Large intestine (tissue), 3 donors: ENCODE results near the gene EBLN2. TPM values are rescaled to one million over a fixed set of nuclear protein-coding genes. Genes with fewer than 3 reads are reported as not detected.
A peak's percentile ranks its signal among the peaks of the same experiment; 100 is the strongest.

ENCODE experiments used
- DNase-seq, 2 donors: peaks; one replicate each; pipeline versions ENCODE4 v3.0.0 to v3.0.0-alpha.2; 2013
- H3K27ac ChIP-seq: one replicate; pipeline ENCODE4 v1.5.1; 2013; ENCODE audit warnings: low read length
- H3K27me3 ChIP-seq: 2 replicates; pipeline ENCODE4 v1.6.1; 2013; ENCODE audit warnings: low read length; ENCODE audit not compliant: control insufficient read depth, insufficient read depth
- H3K36me3 ChIP-seq: 2 replicates; pipeline ENCODE4 v1.6.1; 2013; ENCODE audit warnings: low read length; ENCODE audit not compliant: control insufficient read depth, insufficient read depth
- H3K4me1 ChIP-seq: one replicate; pipeline ENCODE4 v1.6.1; 2013; ENCODE audit warnings: low read length; ENCODE audit not compliant: control insufficient read depth, insufficient read depth
- H3K4me3 ChIP-seq: one replicate; pipeline ENCODE4 v1.5.1; 2013; ENCODE audit warnings: low read length
- H3K9me3 ChIP-seq: one replicate; pipeline ENCODE4 v1.6.1; 2013; ENCODE audit warnings: mild to moderate bottlenecking, low read depth, low read length, moderate library complexity; ENCODE audit not compliant: control insufficient read depth
- WGBS: methylation state at CpG from one replicate; pipeline ENCODE4 v1.1.5; 2013; ENCODE audit warnings: low lambda C conversion rate; ENCODE audit not compliant: insufficient coverage; 5-methylcytosine and 5-hydroxymethylcytosine counted together
- polyA plus RNA-seq: library from polyadenylated mRNA; unstranded; fragments of 120-200 nt; gene quantifications from one replicate; pipeline ENCODE4 v1.2.1, GENCODE V29; 2013

EBLN2 gene
- polyA plus RNA-seq, 1 donor, result 7.2 TPM

DNA sequence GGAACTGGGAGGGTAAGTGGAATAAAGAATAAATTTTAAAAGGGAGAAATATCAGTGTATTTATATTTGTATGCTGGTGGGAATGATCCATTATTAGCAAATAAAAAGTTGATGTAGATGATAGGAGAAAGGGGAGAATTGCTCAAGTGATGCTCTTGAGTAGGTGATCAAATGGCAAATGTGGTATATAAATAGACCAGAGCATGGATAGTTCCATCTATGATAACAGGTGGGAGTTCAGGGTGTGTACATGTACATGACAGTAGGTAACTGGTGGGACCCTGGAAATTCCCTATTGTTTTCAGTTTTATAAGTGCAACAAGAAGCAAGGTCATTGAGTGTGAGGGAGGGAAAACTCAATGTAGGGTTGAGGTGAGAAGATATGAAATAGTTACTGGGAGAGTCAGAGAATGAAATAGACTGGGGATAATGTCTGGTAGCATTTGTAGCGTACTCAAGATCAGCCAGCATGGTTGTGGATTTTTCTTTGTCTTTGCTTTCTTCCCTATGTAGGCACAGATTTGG lies 31.3 kb upstream of the EBLN2 start:
- Histone ChIP-seq H3K27ac (no peak overlapping the region), H3K27me3 (no peaks in the 10 kb centered on the region), H3K36me3 (peaks cover 5% of the 10 kb centered on the region), H3K4me1 (peaks cover 9% of the 10 kb centered on the region), H3K4me3 (no peak overlapping the region), H3K9me3 (no peaks in the 10 kb centered on the region)
- no CpG with 5 or more reads among the region's 1 CpG for WGBS
- no peak for DNase-seq

DNA sequence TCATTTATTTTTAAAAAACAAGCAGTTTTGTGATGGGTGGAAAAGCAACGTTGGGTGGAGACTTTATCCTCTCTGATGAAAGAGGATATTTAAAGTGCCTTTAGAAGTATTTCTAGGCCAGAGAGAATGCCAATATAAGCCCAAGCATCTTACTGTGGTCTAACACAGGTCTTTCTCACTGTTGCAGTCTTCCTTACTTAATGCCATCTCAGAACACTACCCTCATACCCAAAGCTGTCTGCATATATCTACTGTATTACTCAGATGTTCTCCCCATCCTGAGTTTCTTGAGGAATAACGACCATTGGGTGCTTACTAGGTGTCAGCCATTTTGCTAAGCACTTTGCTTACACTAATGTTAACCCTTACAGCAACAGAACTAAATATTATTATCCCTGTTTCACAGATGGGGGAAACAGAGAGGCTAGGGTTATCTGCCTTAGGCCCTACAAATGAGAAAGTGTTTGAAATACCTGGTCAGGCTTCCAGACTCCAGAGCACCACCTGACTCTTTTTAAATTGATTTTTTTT lies 29.8 kb upstream of the EBLN2 start:
- no peak for DNase-seq
- H3K36me3 ChIP-seq, result peaks cover 5% of the 10 kb centered on the region
- H3K4me1 ChIP-seq, result peaks cover 4% of the 10 kb centered on the region
- H3K9me3 ChIP-seq, result no peaks in the 10 kb centered on the region
- H3K4me3 ChIP-seq, result no peak overlapping the region
- H3K27ac ChIP-seq, result no peak overlapping the region
- H3K27me3 ChIP-seq, result no peaks in the 10 kb centered on the region
- no CpG with 5 or more reads among the region's 2 CpGs for WGBS

DNA sequence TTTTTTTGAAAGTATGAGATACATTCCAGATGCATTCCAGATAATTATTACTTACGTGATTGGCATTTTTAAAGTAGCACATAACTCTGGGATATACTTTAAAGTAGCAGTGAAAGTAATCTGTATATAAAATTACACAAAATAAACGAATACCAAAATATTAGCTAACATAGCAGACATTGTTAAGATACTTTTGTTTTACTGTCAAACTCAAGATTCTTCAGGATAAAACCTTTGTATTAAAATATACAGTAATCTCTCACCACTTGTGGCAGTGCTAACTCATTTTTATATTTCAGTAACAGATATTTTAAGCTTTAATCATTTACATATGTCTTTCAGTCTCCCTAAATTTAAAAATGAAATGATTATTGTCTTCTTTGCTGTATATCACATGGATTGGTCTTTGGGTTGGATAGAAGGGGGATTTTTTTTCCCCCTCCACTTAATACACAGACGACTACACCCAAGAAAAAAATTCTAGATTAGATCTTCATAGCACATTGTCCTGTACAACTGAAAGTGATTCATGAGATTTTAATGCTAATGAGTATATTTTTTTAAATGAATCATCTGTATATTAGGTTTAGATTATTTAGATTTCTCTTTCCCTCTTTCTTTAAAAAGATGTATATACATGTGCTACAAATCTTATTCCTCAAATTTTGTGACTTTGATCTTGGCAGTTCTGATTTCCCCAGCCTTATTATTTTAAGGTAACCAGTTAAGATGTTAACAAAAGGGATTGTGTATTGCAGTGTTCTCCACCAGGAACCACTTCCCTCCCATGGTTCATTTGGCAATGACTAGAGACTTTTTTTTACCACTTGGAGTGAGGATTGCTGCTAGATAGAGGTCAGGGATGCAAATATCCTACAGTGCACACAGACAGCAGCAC lies 24.5 kb upstream of the EBLN2 start:
- Histone ChIP-seq H3K27ac (no peak overlapping the region), H3K4me3 (no peak overlapping the region), H3K36me3 (no peaks in the 10 kb centered on the region), H3K4me1 (peaks cover 5% of the 10 kb centered on the region), H3K27me3 (no peaks in the 10 kb centered on the region), H3K9me3 (no peaks in the 10 kb centered on the region)
- no peak for DNase-seq
- WGBS, result 68% methylated on average over 2 of the region's 3 CpGs

DNA sequence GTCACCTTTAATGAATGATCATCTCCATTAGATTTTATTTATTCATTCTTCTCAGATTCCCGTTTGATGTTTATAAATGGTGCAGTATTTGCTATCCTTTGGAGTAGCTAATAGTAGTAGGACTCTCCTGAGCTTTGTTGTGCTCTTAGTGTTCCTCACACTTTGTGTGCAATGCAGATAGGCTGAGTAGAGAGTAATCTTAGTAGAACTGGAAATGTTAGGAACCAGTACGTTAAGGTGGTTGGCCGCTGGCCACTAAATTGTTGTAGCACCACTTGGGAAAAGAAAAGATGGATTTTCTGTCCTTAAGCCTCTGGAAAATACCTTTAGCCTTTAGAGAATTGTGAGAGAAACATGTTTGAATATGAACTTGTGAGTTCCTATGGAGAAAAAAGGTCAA lies 19.9 kb upstream of the EBLN2 start:
- Histone ChIP-seq H3K27ac (no peak overlapping the region), H3K4me1 (peaks cover 5% of the 10 kb centered on the region), H3K4me3 (no peak overlapping the region), H3K36me3 (no peaks in the 10 kb centered on the region), H3K27me3 (no peaks in the 10 kb centered on the region), H3K9me3 (no peaks in the 10 kb centered on the region)
- 66% methylated on average over 3 of the region's 3 CpGs for WGBS
- no peak for DNase-seq

GRCh38 chr3:73043414-73043813 lies 18.0 kb upstream of the EBLN2 start:
- DNase-seq, result no peak
- WGBS, result no CpG with 5 or more reads among the region's 1 CpG
- Histone ChIP-seq H3K9me3 (no peaks in the 10 kb centered on the region), H3K4me3 (no peak overlapping the region), H3K4me1 (no peaks in the 10 kb centered on the region), H3K36me3 (peaks cover 6% of the 10 kb centered on the region), H3K27ac (no peak overlapping the region), H3K27me3 (no peaks in the 10 kb centered on the region)

DNA sequence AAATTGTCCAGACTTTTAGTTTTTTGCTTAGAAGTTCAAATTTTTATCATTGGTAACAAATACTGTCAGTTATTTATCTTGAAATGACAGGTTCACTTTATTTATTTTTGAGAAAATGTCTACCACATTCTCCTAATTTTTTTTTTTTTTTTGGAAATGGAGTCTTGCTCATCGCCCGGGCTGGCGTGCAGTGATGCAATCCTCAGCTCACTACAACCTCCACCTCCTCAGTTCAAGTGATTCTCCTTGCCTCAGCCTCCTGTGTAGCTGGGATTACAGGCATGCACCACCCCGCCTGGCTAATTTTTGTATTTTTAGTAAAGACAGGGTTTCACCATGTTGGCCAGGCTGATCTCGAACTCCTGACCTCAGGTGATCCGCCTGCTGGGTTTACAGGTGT lies 16.1 kb upstream of the EBLN2 start:
- no CpG with 5 or more reads among the region's 6 CpGs for WGBS
- no peak overlapping the region for H3K27ac ChIP-seq
- H3K4me3 ChIP-seq, result no peak overlapping the region
- DNase-seq, result no peak
- no peaks in the 10 kb centered on the region for H3K27me3 ChIP-seq
- peaks cover 17% of the 10 kb centered on the region for H3K36me3 ChIP-seq
- H3K4me1 ChIP-seq, result no peaks in the 10 kb centered on the region
- no peaks in the 10 kb centered on the region for H3K9me3 ChIP-seq

DNA sequence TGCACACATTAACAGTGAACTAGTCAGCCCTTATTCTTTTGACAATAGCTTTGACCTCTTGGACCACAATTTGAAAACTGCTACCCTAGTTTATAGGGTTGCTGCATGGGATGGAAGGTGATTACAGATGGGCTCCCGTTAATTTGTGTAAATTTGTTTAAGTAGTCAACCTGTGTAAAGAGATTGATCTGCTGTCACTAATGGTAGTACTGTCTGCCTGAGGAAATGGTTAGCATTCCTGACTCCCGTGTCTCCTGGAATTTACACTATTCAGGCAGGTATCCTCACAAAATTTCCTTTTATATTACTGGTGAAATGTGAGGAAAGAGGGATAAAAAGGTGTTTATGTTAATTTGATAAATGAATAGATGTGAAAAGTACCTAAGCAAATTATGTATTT lies 15.3 kb upstream of the EBLN2 start:
- no peak overlapping the region for H3K4me3 ChIP-seq
- H3K27ac ChIP-seq, result no peak overlapping the region
- no peaks in the 10 kb centered on the region for H3K4me1 ChIP-seq
- no peaks in the 10 kb centered on the region for H3K27me3 ChIP-seq
- peaks cover 17% of the 10 kb centered on the region for H3K36me3 ChIP-seq
- no peaks in the 10 kb centered on the region for H3K9me3 ChIP-seq
- no CpG with 5 or more reads among the region's 2 CpGs for WGBS
- DNase-seq, result no peak

GRCh38 chr3:73049319-73049718 lies 12.1 kb upstream of the EBLN2 start:
- no peak for DNase-seq
- H3K36me3 ChIP-seq, result peaks cover 17% of the 10 kb centered on the region
- H3K27me3 ChIP-seq, result no peaks in the 10 kb centered on the region
- 90% methylated on average over 2 of the region's 10 CpGs for WGBS
- H3K4me3 ChIP-seq, result no peak overlapping the region
- H3K9me3 ChIP-seq, result no peaks in the 10 kb centered on the region
- H3K4me1 ChIP-seq, result peaks cover 9% of the 10 kb centered on the region
- H3K27ac ChIP-seq, result no peak overlapping the region

DNA sequence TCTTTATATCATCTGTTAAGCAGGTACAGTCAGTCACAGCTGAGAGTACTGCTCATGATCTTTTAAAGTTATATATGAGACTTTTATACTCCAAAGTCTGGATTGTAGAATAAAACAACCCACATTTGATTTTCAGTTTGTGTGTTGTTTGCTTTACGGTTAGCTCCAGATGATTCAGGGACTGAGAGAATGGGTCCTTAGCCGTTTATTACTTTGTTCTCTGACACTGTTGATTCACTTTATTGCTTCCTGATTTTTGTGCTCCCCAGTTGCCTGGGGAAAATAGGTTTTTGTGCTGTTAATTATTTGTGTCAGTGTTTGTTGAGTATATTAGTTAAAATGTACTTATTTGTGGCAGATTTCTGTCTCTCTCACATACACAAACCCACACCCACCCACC lies 8.6 kb upstream of the EBLN2 start:
- peak in 1 of 2 donors; percentile 62 for DNase-seq
- H3K9me3 ChIP-seq, result no peaks in the 10 kb centered on the region
- WGBS, result no CpG with 5 or more reads among the region's 2 CpGs
- H3K27ac ChIP-seq, result no peak overlapping the region
- H3K4me1 ChIP-seq, result peaks cover 9% of the 10 kb centered on the region
- peaks cover 16% of the 10 kb centered on the region for H3K36me3 ChIP-seq
- no peak overlapping the region for H3K4me3 ChIP-seq
- H3K27me3 ChIP-seq, result no peaks in the 10 kb centered on the region

DNA sequence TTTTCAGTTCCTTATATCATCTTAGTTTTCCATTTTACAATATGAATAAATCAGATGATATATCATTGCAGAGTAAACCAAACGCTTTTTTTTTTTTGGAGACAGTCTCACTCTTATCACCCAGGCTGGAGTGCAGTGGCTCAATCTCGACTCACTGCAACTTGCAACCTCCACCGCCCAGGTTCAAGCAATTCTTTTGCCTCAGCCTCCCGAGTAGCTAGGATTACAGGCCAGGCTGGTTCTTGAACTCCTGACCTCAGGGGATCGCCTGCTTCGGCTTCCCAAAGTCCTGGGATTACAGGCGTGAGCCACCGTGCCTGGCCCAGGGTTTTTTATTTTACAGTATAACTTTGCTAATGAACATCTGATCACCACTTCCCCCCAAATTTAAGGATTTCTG lies 5.9 kb upstream of the EBLN2 start:
- Histone ChIP-seq H3K36me3 (peaks cover 5% of the 10 kb centered on the region), H3K9me3 (no peaks in the 10 kb centered on the region), H3K27ac (peak overlapping the region; percentile 10), H3K4me3 (no peak overlapping the region), H3K4me1 (peaks cover 9% of the 10 kb centered on the region), H3K27me3 (no peaks in the 10 kb centered on the region)
- WGBS, result no CpG with 5 or more reads among the region's 8 CpGs
- DNase-seq, result no peak
